ENCODE measurements around the gene KRTAP12-1.

- no peak for TF ChIP-seq CTCF (IDR thresholded peaks at IDR 0.05)
- no peak for TF ChIP-seq POLR2A (IDR thresholded peaks at IDR 0.05)
- no peak for TF ChIP-seq EP300 (IDR thresholded peaks at IDR 0.05)
Measured at GRCh38 chr21:44711327-44712202, 29.6 kb upstream of the KRTAP12-1 start, which contains the start of gene TSPEAR.

Data from tibial nerve (tissue), 4 donors.